HG02610 (cell line): ENCODE measurements around the gene ADCY1.

Source experiments
- ATAC-seq: cut with Tn5 transposase; IDR thresholded peaks from one replicate; pipeline ENCODE4 v1.9.1; 2021; ENCODE audit warnings: mild to moderate bottlenecking, moderate library complexity; ENCODE audit not compliant: unreplicated experiment

ADCY1 gene

GRCh38 chr7:45592230-45592991 is 18.2 kb downstream of the ADCY1 start:
- no peak for ATAC-seq

- ATAC-seq, result no peak
Measured at GRCh38 chr7:45593121-45593541, 19.0 kb downstream of the ADCY1 start.

- no peak for ATAC-seq
Measured at GRCh38 chr7:45593877-45594276, 19.7 kb downstream of the ADCY1 start.

- no peak for ATAC-seq
Measured at GRCh38 chr7:45594745-45595535, 20.8 kb downstream of the ADCY1 start.

- no peak for ATAC-seq
Measured at GRCh38 chr7:45595809-45596664, 21.9 kb downstream of the ADCY1 start.

- ATAC-seq, result no peak
Measured at GRCh38 chr7:45596665-45597095, 22.5 kb downstream of the ADCY1 start.

- no peak for ATAC-seq
Measured at GRCh38 chr7:45597286-45597984, 23.3 kb downstream of the ADCY1 start.

GRCh38 chr7:45598886-45599520 is 24.8 kb downstream of the ADCY1 start:
- ATAC-seq, result no peak

- ATAC-seq, result no peak
Measured at GRCh38 chr7:45599851-45600706, 25.9 kb downstream of the ADCY1 start.

- ATAC-seq, result no peak
Measured at GRCh38 chr7:45601094-45601493, 26.9 kb downstream of the ADCY1 start.

GRCh38 chr7:45601816-45602540 is 27.8 kb downstream of the ADCY1 start:
- ATAC-seq, result no peak

- ATAC-seq, result no peak
Measured at GRCh38 chr7:45606050-45606449, 31.9 kb downstream of the ADCY1 start.

- no peak for ATAC-seq
Measured at GRCh38 chr7:45606931-45607330, 32.8 kb downstream of the ADCY1 start.

GRCh38 chr7:45609180-45609579 is 35.0 kb downstream of the ADCY1 start:
- no peak for ATAC-seq

GRCh38 chr7:45610019-45610418 is 35.9 kb downstream of the ADCY1 start:
- no peak for ATAC-seq

- ATAC-seq, result no peak
Measured at GRCh38 chr7:45610660-45611299, 36.6 kb downstream of the ADCY1 start.

GRCh38 chr7:45617166-45617565 is 43.0 kb downstream of the ADCY1 start:
- no peak for ATAC-seq

- ATAC-seq, result no peak
Measured at GRCh38 chr7:45622058-45622457, 47.9 kb downstream of the ADCY1 start.
